GM21619 (cell line): ENCODE data around the gene STH.

Experiments used
- ATAC-seq: cut with Tn5 transposase; IDR thresholded peaks from one replicate; pipeline ENCODE4 v1.9.1; 2021; ENCODE audit not compliant: unreplicated experiment

STH gene

DNA sequence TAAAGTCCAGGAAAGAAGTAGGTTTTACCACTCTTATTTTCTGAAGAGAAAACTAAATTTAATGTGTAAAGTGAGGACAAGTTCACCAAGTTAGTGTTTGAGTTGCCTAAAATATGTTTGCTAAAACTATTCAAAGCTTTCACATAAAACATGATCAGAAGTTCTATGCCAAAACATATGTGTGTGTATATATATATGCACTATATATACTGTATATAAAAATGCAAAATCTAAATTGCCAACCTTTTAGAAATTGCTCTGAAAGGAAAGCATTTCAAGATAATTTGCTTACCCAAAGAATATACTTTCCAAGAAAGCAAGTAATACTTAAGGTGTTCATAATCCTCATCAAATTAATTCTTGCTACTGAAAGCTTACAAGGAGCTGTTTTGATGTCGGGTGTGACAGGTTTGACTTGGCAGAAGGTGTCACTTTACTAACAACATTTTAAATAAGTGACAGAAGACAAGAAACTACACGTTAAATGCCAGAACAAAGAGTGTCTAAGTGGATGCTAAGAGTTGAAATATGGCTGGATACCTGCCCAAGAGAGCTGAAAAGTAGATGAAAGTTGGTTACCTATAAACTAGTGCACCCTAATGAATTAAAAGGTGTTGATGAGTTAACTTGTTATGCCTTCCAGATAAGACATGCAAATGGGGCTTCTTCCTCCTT lies 32.3 kb upstream of the STH start:
- no peak for ATAC-seq

DNA sequence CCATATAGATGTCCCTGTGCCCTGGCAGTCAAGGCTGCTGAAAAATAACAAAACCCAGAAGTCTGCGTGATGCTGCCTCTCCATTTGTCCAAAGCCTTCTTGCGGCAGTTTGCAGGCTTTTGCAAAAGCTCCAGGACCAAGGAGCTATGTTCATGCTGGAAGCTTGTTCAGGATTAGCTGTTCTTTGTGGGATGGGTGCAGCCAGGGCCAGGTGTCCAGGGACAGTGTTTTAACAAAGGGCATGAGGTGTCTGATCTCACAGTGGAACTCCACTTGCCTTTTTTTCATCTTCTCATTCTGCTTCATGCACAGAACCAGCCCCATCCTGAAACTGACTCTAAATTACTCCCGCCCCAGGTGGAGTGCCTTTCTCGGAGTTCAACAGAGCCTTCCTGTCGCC lies 31.7 kb upstream of the STH start:
- ATAC-seq = no peak

DNA sequence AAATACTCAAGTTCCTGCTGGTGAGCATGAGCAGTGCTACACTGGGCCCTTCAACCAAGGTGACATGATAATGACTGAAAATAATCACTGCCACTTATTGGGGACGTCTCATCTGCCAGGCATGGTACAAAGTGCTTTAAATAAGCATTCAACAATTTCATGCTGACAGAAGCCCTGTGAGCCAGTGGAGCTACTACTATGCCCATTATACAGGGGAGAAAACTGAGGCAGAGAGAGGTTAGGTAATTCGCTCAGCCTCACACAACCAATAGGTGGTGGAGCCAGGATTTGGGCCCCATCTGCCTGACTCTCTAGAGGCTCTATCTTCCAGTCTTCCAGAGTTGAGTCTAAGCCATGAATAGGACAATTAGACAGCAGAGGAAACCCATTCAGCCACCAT lies 30.3 kb upstream of the STH start:
- ATAC-seq = no peak

DNA sequence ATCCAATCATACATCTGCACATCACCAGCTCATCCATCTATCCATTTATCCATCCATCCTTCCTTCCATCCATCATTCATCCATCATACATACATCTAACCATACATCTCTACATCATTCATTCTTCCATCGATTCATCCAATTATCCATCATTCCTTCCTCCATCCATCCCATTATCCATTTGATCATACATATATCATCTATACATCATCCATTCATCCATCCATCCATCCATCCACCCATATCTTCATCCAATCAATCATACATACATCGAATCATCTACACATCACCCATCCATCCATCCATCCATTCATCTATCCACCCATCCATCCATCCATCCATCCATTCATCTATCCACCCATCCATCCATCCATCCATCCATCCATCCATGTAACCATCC lies 29.3 kb upstream of the STH start:
- no peak for ATAC-seq

DNA sequence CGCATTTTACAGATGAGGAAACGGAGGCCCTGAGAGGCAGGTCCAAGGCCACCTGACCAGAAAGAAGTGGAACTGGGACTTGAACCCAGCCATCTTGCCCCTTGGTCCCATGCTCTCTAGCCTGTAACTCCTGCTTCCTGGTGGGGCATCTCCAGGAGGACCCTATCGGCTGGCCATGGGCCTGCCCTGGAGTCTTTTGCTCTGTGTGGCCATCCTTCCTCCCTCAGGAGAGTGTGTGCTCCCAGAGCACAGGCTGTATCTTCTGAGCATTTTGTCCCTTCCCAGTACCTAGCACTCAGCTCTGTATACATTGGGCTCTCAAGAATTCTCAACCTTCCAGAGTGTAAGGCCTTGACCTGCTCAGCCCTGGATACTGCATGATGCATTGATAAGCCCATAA lies 28.4 kb upstream of the STH start:
- no peak for ATAC-seq

DNA sequence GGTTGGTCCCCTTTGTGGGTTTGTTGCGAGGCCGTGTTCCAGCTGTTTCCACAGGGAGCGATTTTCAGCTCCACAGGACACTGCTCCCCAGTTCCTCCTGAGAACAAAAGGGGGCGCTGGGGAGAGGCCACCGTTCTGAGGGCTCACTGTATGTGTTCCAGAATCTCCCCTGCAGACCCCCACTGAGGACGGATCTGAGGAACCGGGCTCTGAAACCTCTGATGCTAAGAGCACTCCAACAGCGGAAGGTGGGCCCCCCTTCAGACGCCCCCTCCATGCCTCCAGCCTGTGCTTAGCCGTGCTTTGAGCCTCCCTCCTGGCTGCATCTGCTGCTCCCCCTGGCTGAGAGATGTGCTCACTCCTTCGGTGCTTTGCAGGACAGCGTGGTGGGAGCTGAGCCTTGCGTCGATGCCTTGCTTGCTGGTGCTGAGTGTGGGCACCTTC lies 27.3 kb upstream of the STH start:
- no peak for ATAC-seq

DNA sequence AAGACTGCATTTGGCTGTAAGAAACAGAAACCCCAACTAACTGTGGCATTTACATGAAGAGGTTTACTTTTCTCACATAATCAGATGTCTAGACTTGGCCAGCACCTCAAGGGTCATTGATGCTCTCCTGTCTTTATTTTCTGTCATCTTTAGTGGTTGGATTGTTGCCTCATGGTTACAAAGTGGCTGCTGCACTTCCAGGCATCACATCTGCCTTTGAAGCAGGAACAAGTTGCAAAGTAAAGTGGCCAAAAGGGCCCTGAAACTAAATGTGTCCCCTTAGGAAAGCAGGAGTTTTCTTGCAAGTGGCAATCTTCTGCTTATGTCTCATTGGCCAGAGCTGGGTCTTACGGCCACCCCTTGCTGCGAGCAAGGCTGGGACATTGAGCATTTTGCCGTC lies 26.5 kb upstream of the STH start:
- ATAC-seq = no peak

DNA sequence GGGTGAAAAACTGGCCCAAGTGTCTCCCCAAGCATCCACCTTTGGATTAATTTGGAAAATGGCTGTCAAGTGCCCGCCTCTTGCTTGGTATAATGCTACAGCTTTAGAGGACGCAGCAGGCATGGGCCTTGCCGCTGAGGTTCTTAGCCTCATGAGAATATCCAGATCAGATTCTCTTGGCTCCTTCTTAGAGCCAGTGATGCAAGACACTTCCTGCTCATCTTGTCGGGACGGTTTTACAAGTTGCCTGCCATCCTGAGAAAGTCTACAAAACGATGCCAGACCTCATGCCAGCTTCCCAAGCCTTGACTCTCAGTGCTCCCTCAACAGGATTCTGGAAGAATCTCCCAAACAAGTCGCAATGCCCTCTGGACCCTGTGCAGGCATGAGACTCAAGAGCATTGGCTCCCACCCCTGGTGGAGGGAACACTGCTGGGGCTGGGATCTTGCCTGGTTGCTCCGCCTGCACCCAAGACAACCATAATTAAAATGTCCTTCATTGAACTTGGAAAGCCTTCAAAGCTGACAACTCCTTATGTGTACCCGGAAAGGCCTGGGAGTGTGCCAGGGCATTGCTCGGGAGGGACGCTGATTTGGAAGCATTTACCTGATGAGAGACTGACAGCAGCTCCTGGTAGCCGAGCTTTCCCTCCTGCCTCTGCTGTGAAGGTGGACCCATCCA lies 25.8 kb upstream of the STH start:
- ATAC-seq = no peak

DNA sequence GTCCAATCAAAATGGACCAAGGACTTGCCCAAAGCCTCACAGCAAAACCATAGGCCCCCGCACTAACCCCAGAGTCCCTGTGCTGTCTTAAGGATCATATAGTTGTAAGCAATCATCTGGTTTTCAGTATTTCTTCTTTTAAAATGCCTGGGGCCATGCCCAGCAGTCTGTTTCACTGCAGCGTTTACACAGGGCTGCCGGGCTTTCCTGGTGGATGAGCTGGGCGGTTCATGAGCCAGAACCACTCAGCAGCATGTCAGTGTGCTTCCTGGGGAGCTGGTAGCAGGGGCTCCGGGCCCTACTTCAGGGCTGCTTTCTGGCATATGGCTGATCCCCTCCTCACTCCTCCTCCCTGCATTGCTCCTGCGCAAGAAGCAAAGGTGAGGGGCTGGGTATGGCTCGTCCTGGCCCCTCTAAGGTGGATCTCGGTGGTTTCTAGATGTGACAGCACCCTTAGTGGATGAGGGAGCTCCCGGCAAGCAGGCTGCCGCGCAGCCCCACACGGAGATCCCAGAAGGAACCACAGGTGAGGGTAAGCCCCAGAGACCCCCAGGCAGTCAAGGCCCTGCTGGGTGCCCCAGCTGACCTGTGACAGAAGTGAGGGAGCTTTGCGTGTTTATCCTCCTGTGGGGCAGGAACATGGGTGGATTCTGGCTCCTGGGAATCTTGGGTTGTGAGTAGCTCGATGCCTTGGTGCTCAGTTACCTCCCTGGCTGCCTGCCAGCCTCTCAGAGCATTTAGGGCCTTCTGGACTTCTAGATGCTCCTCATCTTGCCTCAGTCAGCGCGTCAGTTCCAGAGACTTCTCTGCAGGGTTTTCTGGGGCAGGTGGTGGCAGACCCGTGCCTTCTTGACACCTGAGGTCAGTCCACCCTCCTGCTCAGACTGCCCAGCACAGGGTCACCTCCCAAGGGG lies 24.8 kb upstream of the STH start:
- no peak for ATAC-seq

DNA sequence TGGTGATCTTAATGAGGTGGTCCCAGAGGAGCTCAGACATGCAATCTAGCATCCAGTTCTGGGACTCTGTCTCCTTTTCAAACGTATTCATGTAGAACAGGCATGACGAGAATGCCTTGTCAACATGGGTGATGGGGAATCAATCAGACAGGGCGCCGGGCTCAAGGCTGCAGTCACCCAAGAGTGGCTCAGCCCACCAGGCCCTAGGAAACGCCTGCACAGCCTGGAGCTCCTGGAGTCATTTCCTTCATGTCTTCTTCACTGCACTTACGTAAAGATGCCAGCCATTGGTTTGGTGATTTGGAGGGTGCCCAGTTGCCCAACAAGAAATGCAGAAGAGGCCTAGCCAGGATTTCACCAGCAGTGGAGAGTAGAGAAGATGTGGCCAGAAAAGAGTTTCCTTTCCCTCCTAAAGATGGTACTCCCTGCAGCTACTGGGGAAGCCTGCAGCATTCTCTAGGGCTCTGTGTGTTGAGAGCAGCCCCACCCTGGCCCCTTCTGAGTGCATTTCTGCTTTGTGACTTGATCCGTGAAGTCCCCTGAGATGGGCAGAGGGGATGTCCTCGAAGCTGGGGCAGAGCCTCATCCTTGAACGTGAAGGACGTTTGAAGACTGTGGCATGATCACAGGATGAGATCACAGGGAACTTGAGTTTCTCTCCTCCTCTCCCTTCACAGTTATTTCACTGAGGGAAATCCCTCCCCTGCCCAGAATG lies 24.0 kb upstream of the STH start:
- no peak for ATAC-seq

DNA sequence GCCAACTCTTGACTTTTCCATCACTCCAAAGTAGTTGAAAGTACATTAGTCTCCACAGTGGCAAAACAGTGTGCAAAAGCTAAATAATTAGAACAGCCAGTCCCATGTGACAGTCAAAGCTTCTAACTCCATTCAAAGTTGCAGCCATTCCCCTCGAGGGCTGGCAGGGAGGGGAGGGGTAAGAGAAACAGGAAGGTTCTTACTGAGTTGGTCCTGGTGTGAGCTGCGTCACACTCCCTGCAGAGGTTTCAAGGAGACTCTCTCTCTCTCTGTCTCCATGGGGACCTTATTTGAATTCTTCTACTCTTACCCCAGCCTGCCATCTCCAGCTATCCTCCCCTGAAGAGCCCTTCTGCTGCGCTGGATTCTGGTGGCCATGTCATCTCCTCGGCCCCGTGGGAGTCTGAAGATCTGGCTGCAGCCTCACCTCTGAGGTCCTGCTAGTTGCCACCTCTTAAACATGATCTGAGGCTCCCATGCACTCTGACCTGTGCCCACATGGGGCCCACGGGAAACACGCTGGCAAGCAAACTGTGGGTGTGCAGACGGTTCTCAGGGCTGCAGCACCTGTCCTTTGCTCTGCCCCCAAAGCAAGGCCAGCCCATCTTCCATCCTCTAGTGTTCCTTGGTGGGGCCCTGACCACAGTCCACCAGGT lies 23.3 kb upstream of the STH start:
- ATAC-seq = no peak

DNA sequence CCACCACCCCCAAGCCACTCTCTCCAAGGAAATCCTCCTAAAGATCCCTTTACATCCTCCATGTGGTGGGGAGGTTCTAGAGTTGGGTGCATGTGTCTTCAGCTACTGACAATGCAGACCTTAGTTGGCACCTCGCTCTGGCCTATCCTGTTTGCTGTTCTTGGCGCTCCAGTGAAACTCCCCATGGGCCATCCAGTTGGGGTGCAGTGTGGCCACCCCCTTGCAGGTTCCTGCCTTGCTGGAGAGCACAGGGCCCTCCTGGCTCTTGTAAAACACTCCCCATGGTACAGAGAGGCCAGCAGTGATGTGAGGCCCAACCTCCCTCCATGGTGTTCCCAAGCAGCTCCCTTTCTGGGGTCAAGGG lies 22.7 kb upstream of the STH start:
- no peak for ATAC-seq

DNA sequence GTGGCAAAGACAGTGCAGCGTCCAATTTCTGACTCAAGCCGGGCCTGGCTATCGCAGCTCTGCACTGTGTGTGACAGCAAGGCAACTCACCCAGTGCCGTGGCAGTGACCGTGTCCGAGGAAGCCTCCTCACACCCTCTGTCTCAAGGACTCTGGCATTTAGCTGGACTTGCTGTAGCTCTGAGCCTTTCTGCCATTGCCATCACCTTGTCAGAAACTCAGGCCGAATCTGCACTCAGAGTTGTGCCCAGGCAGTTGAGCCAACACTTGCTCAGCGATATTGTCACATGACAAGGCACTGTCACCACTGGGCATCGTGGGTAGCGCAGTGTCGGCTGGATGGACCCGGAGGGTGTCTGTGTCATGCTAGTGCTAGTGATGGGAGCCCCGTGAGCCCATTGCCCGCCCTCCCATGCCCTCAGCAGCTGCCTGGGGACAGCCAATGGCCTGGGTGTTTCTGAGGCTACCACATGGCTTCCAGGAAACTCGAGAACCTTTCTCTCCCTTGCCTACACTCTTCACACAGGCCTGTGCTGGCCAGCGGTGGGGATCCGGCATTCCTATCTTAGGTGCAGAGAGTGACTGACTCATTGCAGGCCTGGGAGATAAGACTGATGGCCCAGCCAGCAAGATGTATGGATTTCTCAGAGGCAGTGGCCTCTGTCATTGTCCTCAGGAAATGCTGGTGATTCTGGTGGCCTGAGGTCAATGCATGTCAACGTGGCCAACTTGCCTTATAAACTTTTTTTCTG lies 22.1 kb upstream of the STH start:
- ATAC-seq = no peak

DNA sequence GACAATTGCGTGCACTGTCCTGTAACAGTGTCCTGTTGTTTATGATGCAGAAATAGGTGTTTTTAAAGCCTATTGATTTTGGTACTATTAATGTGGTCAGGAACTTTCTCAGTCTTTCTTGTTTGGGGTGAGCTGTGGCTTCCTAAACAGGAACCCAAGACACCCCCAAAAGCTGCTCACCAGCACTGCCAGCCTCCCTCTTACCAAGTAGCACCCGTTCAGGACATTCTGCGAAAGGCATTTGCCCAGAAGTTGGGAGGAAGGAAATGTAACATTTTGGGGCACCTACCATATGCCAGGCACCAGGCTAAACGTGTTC lies 21.6 kb upstream of the STH start:
- ATAC-seq = no peak

DNA sequence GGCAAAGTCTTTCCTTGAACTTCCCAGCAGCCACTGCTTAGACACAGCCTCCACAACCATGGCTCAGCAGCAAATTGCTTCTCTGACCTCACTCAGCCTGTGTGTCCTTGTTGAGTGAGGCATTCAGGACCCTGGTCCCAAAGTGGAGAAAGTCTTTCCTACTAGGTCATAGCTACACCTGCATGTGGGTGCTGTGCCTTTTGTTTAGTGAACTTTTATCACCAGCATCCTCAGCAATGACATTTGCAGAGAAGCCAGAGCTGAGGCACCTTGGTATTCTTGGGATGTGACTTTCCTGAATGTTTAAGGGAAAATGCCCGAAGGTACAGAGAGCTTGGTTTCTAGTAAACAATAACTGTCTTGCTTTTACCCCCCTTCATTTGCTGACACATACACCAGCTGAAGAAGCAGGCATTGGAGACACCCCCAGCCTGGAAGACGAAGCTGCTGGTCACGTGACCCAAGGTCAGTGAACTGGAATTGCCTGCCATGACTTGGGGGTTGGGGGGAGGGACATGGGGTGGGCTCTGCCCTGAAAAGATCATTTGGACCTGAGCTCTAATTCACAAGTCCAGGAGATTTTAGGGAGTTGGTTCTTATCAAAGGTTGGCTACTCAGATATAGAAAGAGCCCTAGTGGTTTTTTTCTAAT lies 20.9 kb upstream of the STH start:
- no peak for ATAC-seq

DNA sequence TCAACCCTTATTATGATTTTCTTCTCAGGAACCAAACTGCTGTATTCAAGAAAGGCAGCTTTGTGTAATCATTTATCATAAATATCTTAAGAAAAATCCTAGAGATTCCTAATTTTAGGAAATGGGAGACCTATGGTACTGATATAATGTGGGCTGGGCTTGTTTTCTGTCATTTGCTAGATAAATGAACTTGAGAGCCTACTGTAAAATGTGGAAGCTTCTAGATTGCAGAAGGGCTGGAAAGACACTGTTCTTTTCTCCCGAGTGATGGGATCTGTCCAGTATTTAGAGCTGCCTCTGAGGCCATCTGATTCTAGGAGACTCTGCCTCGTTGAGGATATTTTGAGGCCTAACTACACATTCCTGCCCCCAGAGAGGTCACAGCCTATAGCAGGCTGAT lies 19.9 kb upstream of the STH start:
- no peak for ATAC-seq

DNA sequence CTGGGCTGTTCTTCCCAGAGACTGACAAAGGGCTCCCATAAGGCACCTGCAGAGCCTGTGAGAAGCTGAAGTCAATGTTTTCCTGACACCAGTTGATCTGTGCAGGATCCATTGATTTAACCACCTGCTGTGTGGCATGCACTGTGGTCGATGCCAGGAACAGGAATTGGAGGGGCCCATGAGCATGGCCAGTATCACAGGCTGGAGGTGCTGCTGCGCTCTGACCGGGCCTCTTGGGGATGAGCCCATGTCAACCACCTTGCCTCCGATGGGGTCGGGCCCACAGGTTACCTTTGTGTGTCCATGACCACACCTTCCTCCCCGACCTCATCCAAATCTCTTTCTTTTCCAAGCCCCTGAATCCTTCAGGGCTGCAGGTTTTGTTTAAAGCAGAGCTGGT lies 18.2 kb upstream of the STH start:
- no peak for ATAC-seq

DNA sequence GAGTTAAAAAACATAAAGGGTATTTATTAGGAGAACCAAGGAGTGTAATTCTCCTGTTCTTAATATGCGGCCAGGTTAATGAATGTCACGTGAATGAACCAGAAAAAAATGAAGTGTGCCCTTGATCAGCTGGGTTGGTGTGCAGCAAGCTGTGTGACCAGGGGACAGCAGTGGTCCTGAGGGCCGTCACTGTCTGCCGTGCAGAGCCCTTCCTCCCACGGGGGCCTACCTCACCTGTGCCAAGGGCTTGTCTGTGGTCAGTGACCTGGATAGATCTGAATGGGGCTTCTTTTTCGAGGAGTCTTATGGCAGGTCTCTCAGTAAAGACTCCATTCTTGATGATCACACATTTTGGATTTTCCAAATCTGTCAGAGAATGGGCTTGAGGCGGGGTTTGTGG lies 17.7 kb upstream of the STH start:
- no peak for ATAC-seq

DNA sequence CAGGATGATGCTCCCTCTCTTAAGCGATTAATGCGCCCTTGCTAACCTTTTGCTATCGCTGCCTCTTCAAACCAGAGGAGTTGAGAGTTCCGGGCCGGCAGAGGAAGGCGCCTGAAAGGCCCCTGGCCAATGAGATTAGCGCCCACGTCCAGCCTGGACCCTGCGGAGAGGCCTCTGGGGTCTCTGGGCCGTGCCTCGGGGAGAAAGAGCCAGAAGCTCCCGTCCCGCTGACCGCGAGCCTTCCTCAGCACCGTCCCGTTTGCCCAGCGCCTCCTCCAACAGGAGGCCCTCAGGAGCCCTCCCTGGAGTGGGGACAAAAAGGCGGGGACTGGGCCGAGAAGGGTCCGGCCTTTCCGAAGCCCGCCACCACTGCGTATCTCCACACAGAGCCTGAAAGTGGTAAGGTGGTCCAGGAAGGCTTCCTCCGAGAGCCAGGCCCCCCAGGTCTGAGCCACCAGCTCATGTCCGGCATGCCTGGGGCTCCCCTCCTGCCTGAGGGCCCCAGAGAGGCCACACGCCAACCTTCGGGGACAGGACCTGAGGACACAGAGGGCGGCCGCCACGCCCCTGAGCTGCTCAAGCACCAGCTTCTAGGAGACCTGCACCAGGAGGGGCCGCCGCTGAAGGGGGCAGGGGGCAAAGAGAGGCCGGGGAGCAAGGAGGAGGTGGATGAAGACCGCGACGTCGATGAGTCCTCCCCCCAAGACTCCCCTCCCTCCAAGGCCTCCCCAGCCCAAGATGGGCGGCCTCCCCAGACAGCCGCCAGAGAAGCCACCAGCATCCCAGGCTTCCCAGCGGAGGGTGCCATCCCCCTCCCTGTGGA lies 16.0 kb upstream of the STH start:
- no peak for ATAC-seq
